Mesodermal cell (in vitro differentiated cells): ENCODE measurements around the gene ORC4. TPM values are rescaled to one million over a fixed set of nuclear protein-coding genes. Genes with fewer than 3 reads are reported as not detected.

Experiments
- H3K27ac ChIP-seq: 2 replicates; pipeline ENCODE4 v1.7.0; 2013; ENCODE audit warnings: mild to moderate bottlenecking, low read depth, low read length, moderate library complexity; ENCODE audit not compliant: severe bottlenecking
- H3K36me3 ChIP-seq: 2 replicates; pipeline ENCODE4 v1.7.1; 2013; ENCODE audit warnings: mild to moderate bottlenecking, low read length, moderate library complexity; ENCODE audit not compliant: control insufficient read depth, insufficient read depth
- H3K4me1 ChIP-seq: one replicate; pipeline ENCODE4 v1.7.1; 2013; ENCODE audit warnings: mild to moderate bottlenecking, low read length; ENCODE audit not compliant: insufficient read depth, control insufficient read depth, poor library complexity, severe bottlenecking
- H3K4me3 ChIP-seq: 2 replicates; pipeline ENCODE4 v1.7.0; 2013; ENCODE audit warnings: low read length, control low read depth, mild to moderate bottlenecking; ENCODE audit not compliant: insufficient read depth, poor library complexity, severe bottlenecking; ENCODE audit errors: extremely low read depth
- H3K9me3 ChIP-seq: 2 replicates; pipeline ENCODE4 v1.7.1; 2013; ENCODE audit warnings: mild to moderate bottlenecking, low read length, moderate library complexity; ENCODE audit not compliant: control insufficient read depth
- WGBS, 2 experiments: methylation state at CpG; one replicate each; pipeline ENCODE4 v1.1.5; 2013; ENCODE audit warnings: missing lambda C conversion rate in 2 of 2; ENCODE audit not compliant: insufficient coverage in 2 of 2; 5-methylcytosine and 5-hydroxymethylcytosine counted together
- polyA plus RNA-seq, 2 experiments: library from polyadenylated mRNA; stranded (reverse); fragments of 50-300 nt; gene quantifications; one replicate each; pipeline ENCODE4 v1.2.3, GENCODE V29; 2013

Gene ORC4
- 58.9 TPM for polyA plus RNA-seq (2013, experiment 1 of 2)
- polyA plus RNA-seq (2013, experiment 2 of 2), result 51.7 TPM

GRCh38 chr2:148020111-148021058, at the start of gene ORC4:
Gene ORC4 (minus strand): TSS chr2:148020737. CDS start chr2:147975958, 44,779 bp downstream.
- peak within 1 kb of the TSS; percentile 83 for H3K27ac ChIP-seq
- H3K9me3 ChIP-seq, result no peaks in the 10 kb centered on the region
- peaks cover 2% of the 10 kb centered on the region for H3K36me3 ChIP-seq
- peaks cover 7% of the 10 kb centered on the region for H3K4me1 ChIP-seq
- WGBS, 2 experiments, result 0% methylated on average over 18 to 22 of the region's 52 CpGs
- peak within 1 kb of the TSS; percentile 85 for H3K4me3 ChIP-seq

GRCh38 chr2:148067801-148068200, 47.3 kb upstream of the ORC4 start:
- Histone ChIP-seq H3K36me3 (no peaks in the 10 kb centered on the region), H3K27ac (no peak overlapping the region)
- 83 to 89% methylated on average over 1 of the region's 1 CpG for WGBS, 2 experiments

GRCh38 chr2:148065936-148066335, 45.4 kb upstream of the ORC4 start:
- H3K4me3 ChIP-seq, result no peak overlapping the region
- no peaks in the 10 kb centered on the region for H3K36me3 ChIP-seq
- 98 to 100% methylated on average over 3 to 4 of the region's 6 CpGs for WGBS, 2 experiments
- H3K9me3 ChIP-seq, result no peaks in the 10 kb centered on the region
- no peak overlapping the region for H3K27ac ChIP-seq
- H3K4me1 ChIP-seq, result no peaks in the 10 kb centered on the region

More at GRCh38 chr2:148067801-148068200, 47.3 kb upstream of the ORC4 start:
- Histone ChIP-seq H3K4me1 (no peaks in the 10 kb centered on the region), H3K4me3 (no peak overlapping the region), H3K9me3 (no peaks in the 10 kb centered on the region)

- Histone ChIP-seq H3K4me1 (no peaks in the 10 kb centered on the region), H3K27ac (no peak overlapping the region), H3K36me3 (no peaks in the 10 kb centered on the region), H3K9me3 (no peaks in the 10 kb centered on the region), H3K4me3 (no peak overlapping the region)
- no CpG with 5 or more reads among the region's 2 CpGs for WGBS, 2 experiments
These were observed 43.1 kb upstream of the ORC4 start for GRCh38 chr2:148063633-148064032.

GRCh38 chr2:148058641-148059040, 38.1 kb upstream of the ORC4 start:
- H3K36me3 ChIP-seq, result no peaks in the 10 kb centered on the region
- no peaks in the 10 kb centered on the region for H3K4me1 ChIP-seq
- no peak overlapping the region for H3K27ac ChIP-seq
- 100% methylated on average over 1 of the region's 1 CpG; no CpG with 5 or more reads in 1 of the 2 experiments for WGBS, 2 experiments
- no peaks in the 10 kb centered on the region for H3K9me3 ChIP-seq
- no peak overlapping the region for H3K4me3 ChIP-seq

- H3K36me3 ChIP-seq, result no peaks in the 10 kb centered on the region
- no peak overlapping the region for H3K27ac ChIP-seq
- WGBS, 2 experiments, result no CpG with 5 or more reads among the region's 3 CpGs
- no peaks in the 10 kb centered on the region for H3K4me1 ChIP-seq
- H3K4me3 ChIP-seq, result no peak overlapping the region
- H3K9me3 ChIP-seq, result no peaks in the 10 kb centered on the region
These were observed 32.1 kb upstream of the ORC4 start for GRCh38 chr2:148052687-148053086.

- H3K9me3 ChIP-seq, result no peaks in the 10 kb centered on the region
- no peaks in the 10 kb centered on the region for H3K4me1 ChIP-seq
These were observed 28.7 kb upstream of the ORC4 start for GRCh38 chr2:148049284-148049683.

GRCh38 chr2:148048475-148049221, 28.1 kb upstream of the ORC4 start:
- no peak overlapping the region for H3K27ac ChIP-seq
- H3K9me3 ChIP-seq, result no peaks in the 10 kb centered on the region
- H3K36me3 ChIP-seq, result no peaks in the 10 kb centered on the region
- H3K4me3 ChIP-seq, result no peak overlapping the region
- WGBS, 2 experiments, result 100% methylated on average over 1 of the region's 1 CpG; no CpG with 5 or more reads in 1 of the 2 experiments
- no peaks in the 10 kb centered on the region for H3K4me1 ChIP-seq

More at GRCh38 chr2:148049284-148049683, 28.7 kb upstream of the ORC4 start:
- H3K36me3 ChIP-seq, result no peaks in the 10 kb centered on the region
- H3K27ac ChIP-seq, result no peak overlapping the region
- no peak overlapping the region for H3K4me3 ChIP-seq

- no peaks in the 10 kb centered on the region for H3K36me3 ChIP-seq
- H3K4me1 ChIP-seq, result no peaks in the 10 kb centered on the region
- no peak overlapping the region for H3K27ac ChIP-seq
- no peak overlapping the region for H3K4me3 ChIP-seq
- H3K9me3 ChIP-seq, result no peaks in the 10 kb centered on the region
- 100% methylated on average over 1 of the region's 1 CpG for WGBS, 2 experiments
These were observed 26.3 kb upstream of the ORC4 start for GRCh38 chr2:148046802-148047201.

GRCh38 chr2:148044322-148044721, 23.8 kb upstream of the ORC4 start:
- H3K36me3 ChIP-seq, result peaks cover 2% of the 10 kb centered on the region
- H3K4me3 ChIP-seq, result no peak overlapping the region
- no peak overlapping the region for H3K27ac ChIP-seq
- no peaks in the 10 kb centered on the region for H3K9me3 ChIP-seq
- no peaks in the 10 kb centered on the region for H3K4me1 ChIP-seq
- 100% methylated on average over 2 of the region's 2 CpGs for WGBS, 2 experiments
